Endothelial cell (in vitro differentiated cells): ENCODE results near the gene MAP2K7. TPM values are rescaled to one million over a fixed set of nuclear protein-coding genes. Genes with fewer than 3 reads are reported as not detected.
A peak's percentile ranks its signal among the peaks of the same experiment; 100 is the strongest.

Experiments
- DNase-seq: peaks from one replicate; pipeline ENCODE4 v3.0.0; 2021; ENCODE audit warnings: low spot score
- H3K27ac Mint-ChIP-seq: one replicate; pipeline ENCODE4 v1.8.0; 2021; ENCODE audit warnings: mixed read lengths, inconsistent platforms; ENCODE audit not compliant: unreplicated experiment
- H3K27me3 Mint-ChIP-seq: one replicate; pipeline ENCODE4 v1.8.0; 2021; ENCODE audit warnings: mild to moderate bottlenecking, moderate library complexity, mixed read lengths, inconsistent platforms; ENCODE audit not compliant: unreplicated experiment
- H3K36me3 Mint-ChIP-seq: one replicate; pipeline ENCODE4 v1.8.0; 2021; ENCODE audit warnings: mild to moderate bottlenecking, low read depth, mixed read lengths, inconsistent platforms; ENCODE audit not compliant: unreplicated experiment
- H3K4me1 Mint-ChIP-seq: one replicate; pipeline ENCODE4 v1.8.0; 2021; ENCODE audit warnings: mild to moderate bottlenecking, mixed read lengths, inconsistent platforms; ENCODE audit not compliant: unreplicated experiment
- H3K4me3 Mint-ChIP-seq: one replicate; pipeline ENCODE4 v1.8.0; 2021; ENCODE audit warnings: mild to moderate bottlenecking, mixed read lengths, inconsistent platforms; ENCODE audit not compliant: unreplicated experiment
- H3K9me3 Mint-ChIP-seq: one replicate; pipeline ENCODE4 v1.8.0; 2021; ENCODE audit warnings: mixed read lengths, inconsistent platforms; ENCODE audit not compliant: unreplicated experiment
- long read RNA-seq: library from polyadenylated mRNA; unstranded; transcript quantifications from one replicate; pipeline ENCODE4 v2.0.0, GENCODE V29; 2020; ENCODE audit not compliant: unreplicated experiment
- total RNA-seq: library from RNA; stranded (reverse); fragmentation: NEBNext Ultra II Directional; extraction: Animal tissue kit (Norgen Biotek cat#: 25700); gene quantifications from one replicate; pipeline ENCODE4 v1.2.1, GENCODE V29; 2021; ENCODE audit not compliant: unreplicated experiment
- TF ChIP-seq, protein P1 (sequence below): fragments of 200-600 bp; sonication (generic); IDR thresholded peaks from one replicate; pipeline ENCODE4 v1.5.0; 2021; ENCODE audit warnings: antibody characterized with exemption; ENCODE audit not compliant: unreplicated experiment

Gene MAP2K7
- 31.1 TPM for total RNA-seq
- long read RNA-seq, partial matches to known transcripts = 0 of 1 reads
- long read RNA-seq, other reads (novel, unspliced or antisense) = 1 of 1 reads

DNA sequence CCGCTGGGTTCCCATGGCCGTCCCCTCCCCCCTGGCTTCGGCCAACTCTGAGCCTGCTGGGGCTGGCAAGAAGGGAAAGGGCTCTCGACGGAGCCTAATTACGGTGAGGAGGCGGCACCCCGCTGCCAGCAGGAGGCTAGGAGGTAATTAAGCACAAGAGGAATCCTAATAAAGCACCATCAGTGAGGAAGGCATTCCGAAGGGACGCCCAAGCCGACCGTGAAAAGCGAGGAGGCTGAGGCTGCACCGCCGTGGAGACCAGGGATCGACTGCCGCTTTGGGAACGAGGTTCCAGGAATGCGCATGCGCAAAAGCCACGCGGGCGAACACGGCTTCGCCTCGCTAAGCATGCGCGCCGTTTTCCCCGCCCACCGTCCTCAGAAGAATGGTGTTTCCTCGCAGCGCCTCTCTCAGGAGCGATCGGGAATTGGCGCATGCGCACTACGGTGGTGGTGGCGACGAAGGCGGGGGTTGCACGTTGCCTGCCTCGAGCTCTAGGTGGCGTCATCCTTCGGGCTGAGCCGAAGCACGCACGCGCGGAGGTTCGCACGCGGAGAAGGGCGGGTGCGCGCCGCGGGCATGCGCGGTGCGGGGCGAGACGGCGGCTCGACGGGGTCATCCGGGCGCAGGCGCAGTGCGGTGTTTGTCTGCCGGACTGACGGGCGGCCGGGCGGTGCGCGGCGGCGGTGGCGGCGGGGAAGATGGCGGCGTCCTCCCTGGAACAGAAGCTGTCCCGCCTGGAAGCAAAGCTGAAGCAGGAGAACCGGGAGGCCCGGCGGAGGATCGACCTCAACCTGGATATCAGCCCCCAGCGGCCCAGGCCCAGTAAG is at the start of gene MAP2K7:
TSS of gene MAP2K7 (plus strand) at position 634 of the 830 bp plus-strand sequence. CDS start at position 702, 68 bp downstream.
- Mint-ChIP-seq H3K36me3 (peaks cover 9% of the 10 kb centered on the region), H3K4me1 (peaks cover 12% of the 10 kb centered on the region), H3K4me3 (peak within 1 kb of the TSS; percentile 94), H3K9me3 (no peaks in the 10 kb centered on the region), H3K27me3 (peaks cover 13% of the 10 kb centered on the region), H3K27ac (peak within 1 kb of the TSS; percentile 92)
- peak; percentile 100 for DNase-seq
- TF ChIP-seq, protein P1, sequence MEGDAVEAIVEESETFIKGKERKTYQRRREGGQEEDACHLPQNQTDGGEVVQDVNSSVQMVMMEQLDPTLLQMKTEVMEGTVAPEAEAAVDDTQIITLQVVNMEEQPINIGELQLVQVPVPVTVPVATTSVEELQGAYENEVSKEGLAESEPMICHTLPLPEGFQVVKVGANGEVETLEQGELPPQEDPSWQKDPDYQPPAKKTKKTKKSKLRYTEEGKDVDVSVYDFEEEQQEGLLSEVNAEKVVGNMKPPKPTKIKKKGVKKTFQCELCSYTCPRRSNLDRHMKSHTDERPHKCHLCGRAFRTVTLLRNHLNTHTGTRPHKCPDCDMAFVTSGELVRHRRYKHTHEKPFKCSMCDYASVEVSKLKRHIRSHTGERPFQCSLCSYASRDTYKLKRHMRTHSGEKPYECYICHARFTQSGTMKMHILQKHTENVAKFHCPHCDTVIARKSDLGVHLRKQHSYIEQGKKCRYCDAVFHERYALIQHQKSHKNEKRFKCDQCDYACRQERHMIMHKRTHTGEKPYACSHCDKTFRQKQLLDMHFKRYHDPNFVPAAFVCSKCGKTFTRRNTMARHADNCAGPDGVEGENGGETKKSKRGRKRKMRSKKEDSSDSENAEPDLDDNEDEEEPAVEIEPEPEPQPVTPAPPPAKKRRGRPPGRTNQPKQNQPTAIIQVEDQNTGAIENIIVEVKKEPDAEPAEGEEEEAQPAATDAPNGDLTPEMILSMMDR = peak; percentile 57

DNA sequence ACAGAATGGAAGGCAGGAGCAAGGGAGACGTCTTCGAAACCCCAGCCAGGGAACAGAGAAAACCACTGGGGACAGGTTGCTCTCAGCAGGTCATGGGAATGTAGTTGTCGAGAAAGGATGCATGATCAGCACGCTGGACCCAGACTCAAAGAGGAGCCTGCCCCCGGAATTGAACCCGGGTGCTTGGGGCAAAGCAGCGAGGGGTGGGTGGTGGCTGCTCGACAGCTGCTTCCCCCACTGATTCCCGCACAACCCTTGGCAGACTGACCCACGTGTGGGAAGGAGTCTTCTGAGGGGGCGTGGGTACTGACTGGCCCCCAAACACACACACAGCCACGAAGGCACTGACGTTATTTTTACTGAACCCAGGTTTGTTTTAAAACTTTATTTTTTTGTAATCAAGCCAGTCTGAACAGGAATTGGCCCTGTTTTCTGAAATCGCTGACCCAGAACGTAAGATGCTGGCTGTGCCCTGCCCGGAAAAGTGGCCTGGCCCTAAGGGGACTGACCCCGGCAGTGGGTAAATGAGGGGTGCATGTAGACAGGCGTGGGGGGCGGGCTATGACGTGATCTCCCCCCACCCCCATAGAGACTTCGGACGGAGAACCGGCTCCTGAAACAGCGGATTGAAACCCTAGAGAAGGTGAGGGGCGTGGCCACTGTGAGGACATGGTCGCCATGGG is 48.1 kb upstream of the MAP2K7 start:
- DNase-seq = no peak
- Mint-ChIP-seq H3K36me3 (no peaks in the 10 kb centered on the region), H3K4me3 (no peak overlapping the region), H3K4me1 (peaks cover 3% of the 10 kb centered on the region), H3K27ac (no peak overlapping the region), H3K9me3 (no peaks in the 10 kb centered on the region), H3K27me3 (peaks cover 8% of the 10 kb centered on the region)
- TF ChIP-seq, protein P1 = no peak

DNA sequence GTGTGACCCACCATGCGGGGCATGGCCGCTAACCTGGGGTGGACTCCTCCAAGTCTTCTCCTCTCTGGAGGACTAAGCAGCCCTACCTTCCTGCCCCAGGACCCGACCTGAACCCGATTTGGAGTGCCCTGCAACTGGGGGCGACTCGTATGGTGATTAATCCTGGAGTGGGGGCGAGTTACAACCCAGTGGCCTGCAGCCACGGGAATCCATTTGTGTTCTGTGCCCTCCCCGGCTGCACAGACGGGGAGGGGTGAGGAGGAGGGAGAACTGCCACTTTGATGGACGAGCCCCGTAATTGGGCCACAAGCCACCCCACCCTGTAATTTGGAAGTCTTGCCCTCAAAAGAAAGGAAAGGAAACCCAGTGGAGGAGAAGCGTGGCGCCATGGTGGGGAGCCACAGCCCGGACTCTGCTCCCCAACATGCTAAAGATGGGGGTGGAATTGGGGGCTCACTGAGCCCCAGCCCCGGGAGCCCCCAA is 47.5 kb upstream of the MAP2K7 start:
- Mint-ChIP-seq H3K9me3 (no peaks in the 10 kb centered on the region), H3K4me1 (peaks cover 9% of the 10 kb centered on the region), H3K36me3 (no peaks in the 10 kb centered on the region), H3K27ac (no peak overlapping the region), H3K4me3 (no peak overlapping the region), H3K27me3 (peaks cover 11% of the 10 kb centered on the region)
- TF ChIP-seq, protein P1 = no peak
- DNase-seq = no peak

DNA sequence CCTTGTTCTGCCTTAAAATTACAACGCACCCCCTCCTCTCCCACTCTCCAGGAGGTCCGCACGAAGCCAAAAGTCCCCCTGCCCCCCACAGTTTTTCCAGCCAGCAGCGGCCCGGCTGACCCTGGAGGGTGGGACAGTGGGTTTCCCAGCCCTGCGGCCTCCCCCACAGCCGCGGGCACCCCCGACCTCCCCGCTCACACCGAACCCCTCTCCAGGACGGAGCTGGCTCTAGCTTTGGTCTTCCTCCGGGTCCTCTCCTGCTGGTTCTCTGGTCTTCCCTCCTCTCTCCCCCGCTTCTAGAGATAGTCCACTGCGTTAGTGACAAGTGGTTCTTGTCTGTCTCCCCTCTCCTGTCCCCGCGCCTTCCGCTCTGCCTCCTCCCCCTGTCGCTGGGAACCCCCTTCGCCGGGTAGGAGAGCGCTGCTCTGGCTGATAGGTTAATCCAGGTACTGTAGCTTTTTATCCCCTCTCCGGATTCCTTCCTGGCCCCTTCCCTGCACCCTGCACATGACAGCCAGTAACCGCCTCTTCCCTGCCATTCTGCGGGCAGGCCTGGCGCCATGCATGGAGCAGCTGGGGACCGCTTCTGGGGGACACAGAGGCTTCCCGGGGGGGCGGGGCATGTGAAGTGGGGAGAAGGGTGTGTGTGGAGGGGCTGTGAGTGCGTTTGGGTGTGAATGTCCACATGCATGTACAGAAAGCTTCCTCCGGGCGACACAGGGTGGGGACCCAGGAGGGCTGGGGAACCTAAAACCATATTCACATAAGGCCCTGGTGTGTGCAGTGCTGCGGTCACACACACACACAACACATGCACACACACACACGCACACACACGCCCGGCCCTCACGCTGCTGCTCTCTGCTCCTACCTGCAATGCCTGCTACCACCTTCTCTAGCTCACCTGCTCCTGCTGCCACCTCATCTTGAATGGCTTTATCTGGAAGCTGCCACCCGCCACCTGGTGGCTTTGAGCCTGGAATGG is 46.7 kb upstream of the MAP2K7 start:
- H3K9me3 Mint-ChIP-seq = no peaks in the 10 kb centered on the region
- peaks cover 11% of the 10 kb centered on the region for H3K4me1 Mint-ChIP-seq
- H3K36me3 Mint-ChIP-seq = no peaks in the 10 kb centered on the region
- H3K4me3 Mint-ChIP-seq = no peak overlapping the region
- DNase-seq = no peak
- TF ChIP-seq, protein P1 = no peak
- H3K27me3 Mint-ChIP-seq = peaks cover 14% of the 10 kb centered on the region
- H3K27ac Mint-ChIP-seq = no peak overlapping the region
